GM12892 (cell line): ENCODE results near the gene PSMB7.

Source experiments
- DNase-seq: peaks from one replicate; pipeline ENCODE4 v3.0.0; 2011; ENCODE audit not compliant: insufficient read length
- FAIRE-seq: peaks from 2 replicates; lab custom pipeline; 2011; peaks lifted over from hg19 to GRCh38; lab: Jason Lieb, UNC
- POLR2A ChIP-seq: IDR thresholded peaks from 2 replicates; pipeline ENCODE4 v1.6.1; 2011; ENCODE audit warnings: low read depth, low read length, control low read depth
- POLR2AphosphoS5 ChIP-seq: IDR thresholded peaks from 2 replicates; pipeline ENCODE4 v1.6.1; 2011; ENCODE audit warnings: low read depth, low read length, control low read depth
- TAF1 ChIP-seq: IDR thresholded peaks from 2 replicates; pipeline ENCODE4 v1.6.1; 2011; ENCODE audit warnings: low read depth, mild to moderate bottlenecking, control low read depth, low read length, borderline replicate concordance

The PSMB7 gene

DNA sequence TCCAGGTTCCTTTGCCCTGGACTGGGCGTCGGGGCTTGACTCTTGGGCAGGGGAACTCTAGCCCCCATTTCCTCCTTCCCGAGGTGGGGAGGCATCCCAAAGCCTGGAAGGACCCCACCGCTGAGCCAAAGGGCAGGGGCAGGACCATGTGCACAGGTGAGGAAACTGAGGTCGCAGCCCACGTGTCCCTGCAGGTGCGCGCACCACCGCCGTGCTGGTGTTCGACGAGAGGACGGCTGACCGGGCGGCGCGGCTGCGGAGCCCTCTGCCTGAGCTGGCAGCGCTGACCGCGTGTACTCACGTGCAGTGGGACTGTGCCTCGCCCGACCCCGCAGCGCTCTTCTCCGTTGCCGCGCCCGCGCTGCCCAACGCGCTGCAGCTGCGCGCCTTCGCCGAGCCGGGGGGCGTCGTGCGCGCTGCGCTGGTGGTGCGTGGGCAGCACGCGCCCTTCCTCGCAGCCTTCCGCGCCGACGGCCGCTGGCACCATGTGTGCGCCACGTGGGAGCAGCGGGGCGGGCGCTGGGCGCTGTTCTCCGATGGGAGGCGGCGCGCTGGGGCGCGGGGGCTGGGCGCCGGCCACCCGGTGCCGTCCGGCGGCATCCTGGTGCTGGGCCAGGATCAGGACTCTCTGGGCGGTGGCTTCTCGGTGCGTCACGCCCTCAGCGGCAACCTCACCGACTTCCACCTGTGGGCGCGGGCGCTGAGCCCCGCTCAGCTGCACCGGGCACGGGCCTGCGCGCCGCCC is 37.8 kb upstream of the PSMB7 start:
- FAIRE-seq: no peak
- TF ChIP-seq POLR2AphosphoS5: no peak
- TF ChIP-seq TAF1: no peak
- TF ChIP-seq POLR2A: no peak
- no peak for DNase-seq

DNA sequence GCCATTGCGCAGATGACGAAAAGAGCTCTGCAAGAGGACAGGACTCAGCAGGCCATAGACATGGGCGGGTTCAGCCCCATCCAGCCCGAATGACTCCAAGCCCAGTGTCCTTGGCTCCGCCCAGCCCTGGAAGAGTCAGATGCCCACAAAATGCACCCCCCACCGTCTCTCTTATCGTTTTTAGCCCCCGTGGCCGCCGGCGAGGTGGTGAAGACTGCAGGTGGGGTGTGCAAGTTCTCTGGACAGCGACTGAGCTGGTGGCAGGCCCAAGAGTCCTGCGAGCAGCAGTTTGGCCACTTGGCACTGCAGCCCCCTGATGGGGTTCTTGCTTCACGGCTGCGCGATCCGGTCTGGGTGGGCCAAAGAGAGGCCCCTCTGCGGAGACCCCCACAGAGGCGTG is 37.1 kb upstream of the PSMB7 start:
- DNase-seq (no peak), FAIRE-seq (no peak)
- TF ChIP-seq POLR2A (no peak), TAF1 (no peak), POLR2AphosphoS5 (no peak)

GRCh38 chr9:124450931-124451661 is 35.9 kb upstream of the PSMB7 start:
- no peak for FAIRE-seq
- DNase-seq: peak; percentile 23
- TF ChIP-seq TAF1 (no peak), POLR2A (no peak), POLR2AphosphoS5 (no peak)

- FAIRE-seq: no peak
- TF ChIP-seq POLR2AphosphoS5 (no peak), TAF1 (no peak), POLR2A (no peak)
- peak; percentile 46 for DNase-seq
These were observed 35.1 kb upstream of the PSMB7 start, which contains the start of gene ADGRD2 for GRCh38 chr9:124450241-124450924. TSS of gene ADGRD2 (plus strand) at chr9:124450451. CDS start at chr9:124451667, 1,216 bp downstream.

DNA sequence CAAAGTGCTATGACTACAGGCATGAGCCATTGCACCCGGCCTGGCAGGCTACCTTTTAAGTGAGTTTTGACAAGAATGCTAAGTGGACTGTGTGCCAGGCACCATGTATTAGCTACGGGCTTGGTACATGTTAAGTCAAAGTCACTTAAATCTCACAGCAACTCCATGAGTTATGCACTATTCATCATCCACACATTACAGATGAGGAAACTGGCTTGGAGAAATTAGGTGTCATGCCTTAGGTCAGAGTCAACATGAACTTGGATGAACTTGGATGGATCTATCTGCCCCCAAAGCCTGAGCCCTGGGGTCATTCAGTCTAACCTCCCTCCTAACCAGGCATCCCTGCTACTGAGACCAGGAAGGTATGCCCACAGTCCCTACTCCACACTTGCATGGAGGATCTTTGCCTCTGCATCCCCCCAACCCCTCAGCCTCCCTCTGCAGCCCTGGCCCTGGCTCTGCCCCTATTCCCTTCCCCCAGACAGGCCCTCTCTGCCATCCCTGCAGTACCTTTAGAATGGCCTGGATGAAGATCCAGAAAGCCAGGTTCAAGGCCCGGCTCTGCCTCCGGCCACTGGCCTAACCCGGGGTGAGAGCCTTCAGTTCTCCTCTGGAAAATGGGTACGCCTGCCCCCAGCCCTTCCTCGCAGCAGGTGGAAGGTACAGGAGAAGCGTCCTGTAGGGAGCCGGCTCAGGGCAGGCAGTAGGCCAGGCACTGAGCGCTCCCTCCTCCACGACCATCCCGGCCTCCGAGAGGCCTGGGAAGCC is 34.3 kb upstream of the PSMB7 start:
- TF ChIP-seq POLR2AphosphoS5 (no peak), POLR2A (no peak), TAF1 (no peak)
- no peak for FAIRE-seq
- no peak for DNase-seq

GRCh38 chr9:124448019-124448418 is 32.8 kb upstream of the PSMB7 start:
- no peak for TF ChIP-seq POLR2A
- no peak for TF ChIP-seq TAF1
- TF ChIP-seq POLR2AphosphoS5: no peak
- DNase-seq: no peak
- no peak for FAIRE-seq

DNA sequence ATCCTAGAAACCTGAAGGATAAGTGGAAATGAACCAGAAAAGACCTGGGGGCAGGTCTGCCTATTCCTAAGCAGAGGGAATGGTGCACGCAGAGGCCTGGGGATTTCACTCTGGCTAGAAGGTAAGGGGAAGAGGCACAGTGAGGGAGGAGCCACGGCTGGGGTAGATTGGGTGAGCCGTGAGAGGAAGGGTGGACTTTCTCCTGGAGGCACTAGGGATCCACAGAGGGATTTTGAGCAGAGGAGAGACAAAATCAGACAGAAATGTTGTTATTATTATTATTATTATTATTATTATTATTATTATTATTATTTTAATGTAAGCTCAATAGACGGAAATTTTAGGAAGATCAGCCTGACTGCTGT is 32.0 kb upstream of the PSMB7 start:
- FAIRE-seq (no peak), DNase-seq (no peak)
- TF ChIP-seq POLR2A (no peak), POLR2AphosphoS5 (no peak), TAF1 (no peak)

DNA sequence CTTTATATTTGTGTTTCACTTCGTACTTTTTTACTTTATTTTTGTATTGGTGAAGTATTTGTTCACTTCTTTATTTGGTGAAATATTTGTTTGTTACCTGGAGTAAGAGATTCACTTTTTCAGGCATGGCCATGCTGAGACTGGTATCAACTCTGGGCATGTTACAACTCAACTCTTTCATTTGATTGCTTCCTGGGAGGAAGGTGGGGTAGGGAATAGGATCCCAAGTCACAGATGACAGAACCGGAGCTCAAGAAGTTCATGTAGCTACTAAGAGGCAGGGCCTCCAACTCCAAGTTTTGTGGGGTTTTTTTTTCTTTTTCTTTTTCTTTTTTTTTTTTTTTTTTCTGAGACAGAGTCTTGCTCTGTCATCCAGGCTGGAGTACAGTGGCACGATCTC is 28.9 kb upstream of the PSMB7 start:
- no peak for FAIRE-seq
- no peak for TF ChIP-seq TAF1
- TF ChIP-seq POLR2AphosphoS5: no peak
- TF ChIP-seq POLR2A: no peak
- no peak for DNase-seq

DNA sequence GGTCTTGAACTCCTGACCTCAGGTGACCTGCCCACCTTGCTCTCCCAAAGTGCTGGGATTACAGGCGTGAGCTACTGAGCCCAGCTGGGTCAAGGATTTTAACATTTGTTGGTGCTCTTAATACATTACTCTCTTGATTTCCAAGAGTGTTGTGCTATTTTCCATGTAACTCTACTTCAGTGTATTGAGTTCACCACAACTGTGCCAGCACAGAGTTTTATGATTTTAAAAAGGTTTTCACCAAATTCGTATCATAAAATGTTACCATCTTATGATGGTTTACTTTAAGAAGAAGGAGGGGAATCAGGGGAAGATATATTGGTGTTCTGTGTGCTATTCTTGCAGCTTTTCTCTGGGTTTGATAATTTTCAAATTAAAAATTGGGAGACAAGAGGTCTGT is 28.4 kb upstream of the PSMB7 start:
- TF ChIP-seq POLR2AphosphoS5 (no peak), TAF1 (no peak), POLR2A (no peak)
- FAIRE-seq: no peak

GRCh38 chr9:124442826-124443225 is 27.6 kb upstream of the PSMB7 start:
- DNase-seq (no peak), FAIRE-seq (no peak)
- TF ChIP-seq POLR2A: no peak
- TF ChIP-seq POLR2AphosphoS5: no peak
- no peak for TF ChIP-seq TAF1

More for the DNA sequence above, 28.4 kb upstream of the PSMB7 start:
- DNase-seq: no peak

DNA sequence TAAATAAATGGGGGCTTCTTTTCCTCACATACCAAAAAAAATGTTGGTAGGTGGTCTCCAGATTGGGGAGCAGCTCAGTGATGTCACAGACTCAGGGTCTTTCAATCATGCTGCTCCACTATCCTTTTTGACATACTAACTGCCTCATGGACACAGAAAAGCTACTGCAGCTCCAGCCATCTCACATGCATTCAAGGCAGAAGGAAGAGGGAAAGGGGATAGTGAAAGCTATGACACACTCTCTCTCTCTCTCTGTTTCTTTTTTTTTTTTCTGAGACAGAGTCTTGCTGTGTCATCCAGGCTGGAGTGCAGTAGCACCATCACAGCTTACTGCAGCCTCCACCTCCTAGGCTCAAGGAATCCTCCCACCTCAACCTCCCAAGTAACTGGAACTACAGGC is 27.1 kb upstream of the PSMB7 start:
- DNase-seq (no peak), FAIRE-seq (no peak)
- TF ChIP-seq TAF1: no peak
- no peak for TF ChIP-seq POLR2A
- TF ChIP-seq POLR2AphosphoS5: no peak
